Colonic mucosa (tissue), 4 donors: Measurements from ENCODE around the gene LIPT1. TPM values are rescaled to one million over a fixed set of nuclear protein-coding genes. Genes with fewer than 3 reads are reported as not detected.
A peak's percentile ranks its signal among the peaks of the same experiment; 100 is the strongest.

Experiments used
- DNase-seq: peaks from one replicate; pipeline ENCODE4 v3.0.0-alpha.2; 2020
- H3K27ac ChIP-seq: fragments of 200-600 bp; one replicate; pipeline ENCODE4 v1.8.0; 2021
- H3K27me3 ChIP-seq: fragments of 200-600 bp; one replicate; pipeline ENCODE4 v1.8.0; 2021
- H3K36me3 ChIP-seq: fragments of 200-600 bp; one replicate; pipeline ENCODE4 v1.8.0; 2021
- H3K4me1 ChIP-seq: fragments of 200-600 bp; one replicate; pipeline ENCODE4 v1.8.0; 2021; ENCODE audit warnings: mild to moderate bottlenecking
- H3K4me3 ChIP-seq: fragments of 200-600 bp; one replicate; pipeline ENCODE4 v1.8.0; 2021
- H3K9ac ChIP-seq, 2 donors: one replicate each; pipeline ENCODE4 v1.7.0; 2013; ENCODE audit warnings: control low read depth in 2 of 2, low read depth in 2 of 2, low read length in 2 of 2
- H3K9me3 ChIP-seq: fragments of 200-600 bp; one replicate; pipeline ENCODE4 v1.8.0; 2021
- intact Hi-C: fragments of 100-400 bp; cut with DNase I; formaldehyde crosslinking; loops from one replicate; pipeline ENCODE4 v1.14.1; 2022
- total RNA-seq, 2 donors: library from RNA; stranded (reverse); fragmentation: NEBNext Ultra II Directional in 1 of 2; extraction: Animal tissue kit (Norgen Biotek cat#: 25700) in 1 of 2; gene quantifications; one replicate each; pipeline ENCODE4 v1.2.1, GENCODE V29; 2021
- TF ChIP-seq, protein P1 (sequence below): fragments of 200-600 bp; IDR thresholded peaks from one replicate; pipeline ENCODE4 v1.8.0; 2022; ENCODE audit warnings: antibody characterized with exemption, mild to moderate bottlenecking
- donor health status: healthy.
- donor health status: DM: no; HTN: no; CAD: no.
- donor health status: DM: no; HTN: no; CAD: no.

LIPT1 gene
- total RNA-seq, result 1 to 10 TPM; 6.2 to 6.3 TPM

DNA sequence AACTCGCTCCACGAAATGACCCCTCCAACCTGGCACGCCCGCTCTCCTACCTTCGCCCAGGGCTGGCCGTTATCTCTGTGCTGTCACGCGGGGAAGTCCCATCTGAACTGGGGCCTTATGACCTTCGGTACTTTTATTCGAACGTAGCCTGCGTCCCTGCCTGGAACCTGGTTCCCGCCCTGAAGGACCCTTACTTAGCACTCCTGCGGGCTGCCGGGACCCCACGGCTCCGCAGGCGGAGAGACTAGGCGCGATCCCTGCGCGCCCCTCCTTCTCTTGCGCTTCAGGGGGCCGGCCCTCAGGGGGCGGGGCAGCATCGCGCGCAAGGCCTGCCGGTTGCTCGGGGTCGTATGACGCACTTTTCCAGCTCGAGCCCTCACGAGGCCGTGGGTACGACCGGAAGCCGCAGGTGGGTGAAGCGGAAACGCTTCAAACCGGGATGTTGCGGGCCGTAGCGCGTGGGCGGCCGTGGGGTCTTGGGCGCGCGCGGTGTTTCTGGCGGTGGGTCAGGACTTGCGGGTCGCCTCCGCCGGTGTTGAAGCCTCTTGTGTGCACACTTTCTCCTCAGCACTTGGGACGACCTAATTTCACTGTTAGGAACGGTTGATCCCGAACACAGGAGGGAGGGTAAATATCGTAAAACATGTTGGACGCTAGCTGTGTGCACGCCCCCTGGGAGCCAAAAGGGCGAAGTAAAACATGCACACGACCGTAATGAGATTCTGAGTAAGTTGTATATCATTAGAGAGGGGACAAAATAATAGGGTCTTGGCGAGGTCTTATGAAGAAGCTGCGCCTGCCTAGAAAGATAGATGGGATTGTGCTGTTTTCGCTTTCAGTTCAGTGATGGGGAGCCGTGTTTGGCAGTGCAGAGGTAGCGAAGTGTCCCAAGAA lies at the start of gene LIPT1, which contains the start of gene TSGA10:
TSS of gene LIPT1 (plus strand) at position 325 of the 894 bp plus-strand sequence. CDS start 6,991 bp downstream, outside the sequence.
TSS of gene TSGA10 (minus strand) at position 300 of the 894 bp plus-strand sequence. CDS start 45,503 bp downstream, outside the sequence.
- Histone ChIP-seq H3K4me1 (no peaks in the 10 kb centered on the region), H3K36me3 (no peaks in the 10 kb centered on the region), H3K9me3 (no peaks in the 10 kb centered on the region), H3K9ac (peak within 1 kb of the TSS; percentile 77 to 87), H3K4me3 (peak within 1 kb of the TSS; percentile 65), H3K27ac (peak within 1 kb of the TSS; percentile 92), H3K27me3 (no peaks in the 10 kb centered on the region)
- intact Hi-C loops, result loop anchor here (10.0 kb wide), 1 partner anchor 340 kb away; the partner anchor contains the start of gene REV1
- peak; percentile 94 for DNase-seq
- TF ChIP-seq, protein P1, sequence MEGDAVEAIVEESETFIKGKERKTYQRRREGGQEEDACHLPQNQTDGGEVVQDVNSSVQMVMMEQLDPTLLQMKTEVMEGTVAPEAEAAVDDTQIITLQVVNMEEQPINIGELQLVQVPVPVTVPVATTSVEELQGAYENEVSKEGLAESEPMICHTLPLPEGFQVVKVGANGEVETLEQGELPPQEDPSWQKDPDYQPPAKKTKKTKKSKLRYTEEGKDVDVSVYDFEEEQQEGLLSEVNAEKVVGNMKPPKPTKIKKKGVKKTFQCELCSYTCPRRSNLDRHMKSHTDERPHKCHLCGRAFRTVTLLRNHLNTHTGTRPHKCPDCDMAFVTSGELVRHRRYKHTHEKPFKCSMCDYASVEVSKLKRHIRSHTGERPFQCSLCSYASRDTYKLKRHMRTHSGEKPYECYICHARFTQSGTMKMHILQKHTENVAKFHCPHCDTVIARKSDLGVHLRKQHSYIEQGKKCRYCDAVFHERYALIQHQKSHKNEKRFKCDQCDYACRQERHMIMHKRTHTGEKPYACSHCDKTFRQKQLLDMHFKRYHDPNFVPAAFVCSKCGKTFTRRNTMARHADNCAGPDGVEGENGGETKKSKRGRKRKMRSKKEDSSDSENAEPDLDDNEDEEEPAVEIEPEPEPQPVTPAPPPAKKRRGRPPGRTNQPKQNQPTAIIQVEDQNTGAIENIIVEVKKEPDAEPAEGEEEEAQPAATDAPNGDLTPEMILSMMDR, result no peak

DNA sequence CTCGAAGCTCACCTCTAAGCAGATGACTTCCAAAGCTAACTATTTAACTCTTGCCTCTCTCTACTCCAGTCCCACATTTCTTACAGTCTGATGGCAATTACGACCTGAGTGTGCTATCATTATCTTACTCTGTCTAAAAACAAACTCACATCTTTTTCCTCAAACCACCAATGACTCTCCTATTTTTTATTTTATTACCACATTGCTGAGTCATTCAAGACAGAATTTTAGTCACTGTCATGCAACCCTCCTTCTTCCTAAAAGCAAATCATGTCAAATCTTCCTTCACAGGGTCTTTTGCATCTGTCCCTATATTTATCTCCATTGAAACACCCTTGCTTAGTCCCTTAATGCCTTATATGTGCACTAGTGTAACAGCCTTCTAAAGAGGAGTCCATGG lies 47.9 kb upstream of the LIPT1 start:
- DNase-seq, result no peak

DNA sequence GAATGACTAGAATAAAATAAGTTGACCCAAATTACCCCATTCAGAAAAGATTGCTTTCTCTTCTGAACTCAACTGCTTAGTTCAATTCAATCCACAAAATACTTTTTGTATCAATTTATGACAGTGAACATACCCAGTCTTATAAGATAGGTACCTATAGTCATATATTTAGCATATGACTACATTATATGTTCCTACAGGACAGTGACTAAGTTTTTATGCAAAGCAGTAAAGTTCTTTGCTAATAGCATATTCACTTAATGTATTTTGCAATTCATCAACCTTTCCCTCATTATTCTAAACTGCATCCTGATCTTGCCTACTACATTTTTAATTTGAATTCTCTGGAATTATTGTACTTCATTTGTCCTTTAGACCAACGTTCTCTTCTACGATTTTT lies 43.5 kb upstream of the LIPT1 start:
- no peaks in the 10 kb centered on the region for H3K4me1 ChIP-seq
- H3K4me3 ChIP-seq, result no peak overlapping the region
- H3K9me3 ChIP-seq, result no peaks in the 10 kb centered on the region
- intact Hi-C loops, result no loop called here
- H3K27ac ChIP-seq, result no peak overlapping the region
- no peak for DNase-seq
- H3K9ac ChIP-seq, result no peak overlapping the region
- H3K27me3 ChIP-seq, result no peaks in the 10 kb centered on the region
- H3K36me3 ChIP-seq, result no peaks in the 10 kb centered on the region
- TF ChIP-seq, protein P1, result no peak

More for the DNA sequence above, 47.9 kb upstream of the LIPT1 start:
- Histone ChIP-seq H3K9me3 (no peaks in the 10 kb centered on the region), H3K27ac (no peak overlapping the region), H3K36me3 (no peaks in the 10 kb centered on the region), H3K4me3 (no peak overlapping the region), H3K9ac (no peak overlapping the region), H3K27me3 (no peaks in the 10 kb centered on the region), H3K4me1 (no peaks in the 10 kb centered on the region)
- intact Hi-C loops, result no loop called here
- TF ChIP-seq, protein P1, result no peak

DNA sequence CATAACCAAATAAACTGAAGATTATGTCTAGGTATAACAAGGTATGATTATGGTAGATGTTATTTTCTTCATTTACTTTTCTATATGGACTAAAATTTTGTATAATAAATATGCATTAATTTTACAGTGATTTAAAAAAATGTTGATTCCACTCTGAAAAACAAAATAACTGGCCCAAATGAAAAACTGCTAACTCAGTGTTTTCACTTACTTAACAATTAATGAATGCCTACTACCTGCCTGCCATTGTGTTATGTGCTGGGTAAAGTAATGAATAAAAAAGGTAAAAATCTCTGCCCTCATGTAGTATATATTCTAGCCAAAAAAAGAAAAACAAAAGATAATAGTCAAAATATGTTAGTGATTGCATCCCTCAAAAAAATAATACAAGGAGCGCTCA lies 42.8 kb upstream of the LIPT1 start:
- no peak overlapping the region for H3K9ac ChIP-seq
- H3K36me3 ChIP-seq, result no peaks in the 10 kb centered on the region
- no peak for DNase-seq
- no peaks in the 10 kb centered on the region for H3K9me3 ChIP-seq
- TF ChIP-seq, protein P1, result no peak
- H3K27ac ChIP-seq, result no peak overlapping the region
- intact Hi-C loops, result no loop called here
- no peaks in the 10 kb centered on the region for H3K4me1 ChIP-seq
- no peaks in the 10 kb centered on the region for H3K27me3 ChIP-seq
- no peak overlapping the region for H3K4me3 ChIP-seq

DNA sequence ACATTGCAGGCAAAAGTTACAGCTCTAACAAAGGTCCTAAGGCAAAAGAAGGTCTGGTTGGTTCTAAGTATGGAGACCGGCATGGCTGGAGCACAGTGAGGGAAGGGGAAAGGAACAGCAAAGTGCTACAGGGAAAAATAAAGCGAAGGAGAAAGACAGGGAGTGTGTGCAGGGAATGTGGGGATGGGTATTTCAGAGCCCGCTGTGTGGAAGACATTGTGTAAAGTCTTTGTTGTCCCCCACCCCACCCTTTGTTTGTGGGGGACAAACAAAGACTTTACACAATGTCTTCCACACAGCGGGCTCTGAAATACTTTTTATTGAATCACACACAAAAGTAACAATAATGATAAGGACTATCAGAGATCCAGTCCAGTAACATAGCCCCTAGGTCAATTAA lies 42.1 kb upstream of the LIPT1 start:
- TF ChIP-seq, protein P1, result no peak
- Histone ChIP-seq H3K27me3 (no peaks in the 10 kb centered on the region), H3K9me3 (no peaks in the 10 kb centered on the region), H3K4me1 (no peaks in the 10 kb centered on the region), H3K36me3 (no peaks in the 10 kb centered on the region), H3K4me3 (no peak overlapping the region), H3K27ac (no peak overlapping the region), H3K9ac (no peak overlapping the region)
- intact Hi-C loops, result no loop called here
- DNase-seq, result no peak
